Activated T-cell treated with anti-CD3 and anti-CD28 coated beads, Interleukin-2, amount 50 U/mL, for 4 hours (primary cell): ENCODE measurements around the gene SLC7A14. TPM values are rescaled to one million over a fixed set of nuclear protein-coding genes. Genes with fewer than 3 reads are reported as not detected.

ENCODE experiments used
- ATAC-seq, 2 donors: fragments of 200-7000 bp; cut with Tn5 transposase; one replicate each; pipeline ENCODE4 v1.10.0; 2021
- DNase-seq: peaks from one replicate; pipeline ENCODE4 v3.0.0-alpha.2; 2020
- H3K27me3 Mint-ChIP-seq: one replicate; pipeline ENCODE4 v1.8.0; 2021; ENCODE audit warnings: low read depth, mixed read lengths
- H3K36me3 Mint-ChIP-seq: one replicate; pipeline ENCODE4 v1.8.0; 2022; ENCODE audit warnings: mixed read lengths; ENCODE audit not compliant: insufficient read depth
- H3K4me1 Mint-ChIP-seq: one replicate; pipeline ENCODE4 v1.8.0; 2021; ENCODE audit warnings: low read depth, mixed read lengths
- H3K4me3 Mint-ChIP-seq: one replicate; pipeline ENCODE4 v1.8.0; 2021; ENCODE audit warnings: mild to moderate bottlenecking, moderate library complexity, mixed read lengths
- H3K9me3 Mint-ChIP-seq: one replicate; pipeline ENCODE4 v1.8.0; 2021; ENCODE audit warnings: mixed read lengths
- total RNA-seq, 3 donors: library from RNA; stranded (reverse); gene quantifications; one replicate each; pipeline ENCODE4 v1.2.1, GENCODE V29; 2021

SLC7A14 gene
- total RNA-seq, 3 donors from 2014 or later, result not detected

DNA sequence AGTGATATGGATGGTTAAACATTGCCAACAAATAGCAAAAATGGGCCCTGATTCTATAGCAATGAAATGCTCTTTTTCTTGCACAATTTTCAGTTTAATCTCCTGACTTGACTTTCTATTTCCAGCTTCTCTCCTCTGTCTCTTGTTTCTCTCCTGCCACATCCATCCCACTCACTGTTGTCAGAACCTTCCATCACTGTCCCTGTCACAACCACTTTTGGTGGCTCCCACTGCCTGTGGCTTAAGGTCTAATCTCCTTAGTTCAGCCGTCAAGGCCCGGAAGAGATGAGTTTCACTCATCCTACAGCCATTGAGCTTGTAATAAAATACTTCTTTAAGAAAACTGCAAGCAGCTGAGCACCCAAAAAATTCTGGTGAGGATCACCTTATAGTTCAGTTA, 19.5 kb downstream of the SLC7A14 start:
- peaks cover 3% of the 10 kb centered on the region for H3K27me3 Mint-ChIP-seq
- ATAC-seq (no peak), DNase-seq (no peak)

GRCh38 chr3:170565495-170565894, 20.4 kb downstream of the SLC7A14 start:
- Mint-ChIP-seq H3K4me1 (peaks cover 8% of the 10 kb centered on the region), H3K36me3 (no peaks in the 10 kb centered on the region)
- no peak for DNase-seq

More for the DNA sequence above, 19.5 kb downstream of the SLC7A14 start:
- H3K4me3 Mint-ChIP-seq, result no peak overlapping the region
- peaks cover 8% of the 10 kb centered on the region for H3K4me1 Mint-ChIP-seq
- H3K36me3 Mint-ChIP-seq, result no peaks in the 10 kb centered on the region
- H3K9me3 Mint-ChIP-seq, result no peaks in the 10 kb centered on the region

DNA sequence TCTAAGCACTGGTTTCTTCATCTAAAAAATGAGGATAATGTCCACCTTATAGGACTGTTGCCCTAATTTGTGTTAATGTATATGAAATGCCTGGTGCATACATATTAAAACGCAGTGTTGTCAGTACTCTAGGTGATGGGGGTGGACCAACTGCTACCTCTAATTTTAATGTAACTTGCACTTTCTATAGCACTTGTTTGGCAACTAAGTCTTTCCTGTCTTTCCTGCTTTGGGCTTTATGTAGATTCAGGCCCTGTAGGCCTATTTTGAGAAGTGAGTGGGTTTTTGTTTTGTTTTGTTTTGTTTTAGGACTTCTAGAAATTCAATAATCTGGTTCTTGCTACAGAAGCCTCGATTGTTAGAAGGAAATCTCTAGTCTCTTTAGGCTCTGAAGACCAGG, 21.2 kb downstream of the SLC7A14 start:
- no peak for ATAC-seq
- DNase-seq, result no peak
- H3K27me3 Mint-ChIP-seq, result peaks cover 3% of the 10 kb centered on the region
- no peaks in the 10 kb centered on the region for H3K36me3 Mint-ChIP-seq
- H3K4me1 Mint-ChIP-seq, result peaks cover 8% of the 10 kb centered on the region
- H3K9me3 Mint-ChIP-seq, result no peaks in the 10 kb centered on the region
- no peak overlapping the region for H3K4me3 Mint-ChIP-seq

More at GRCh38 chr3:170565495-170565894, 20.4 kb downstream of the SLC7A14 start:
- ATAC-seq, result no peak
- Mint-ChIP-seq H3K9me3 (no peaks in the 10 kb centered on the region), H3K27me3 (peaks cover 3% of the 10 kb centered on the region), H3K4me3 (no peak overlapping the region)

DNA sequence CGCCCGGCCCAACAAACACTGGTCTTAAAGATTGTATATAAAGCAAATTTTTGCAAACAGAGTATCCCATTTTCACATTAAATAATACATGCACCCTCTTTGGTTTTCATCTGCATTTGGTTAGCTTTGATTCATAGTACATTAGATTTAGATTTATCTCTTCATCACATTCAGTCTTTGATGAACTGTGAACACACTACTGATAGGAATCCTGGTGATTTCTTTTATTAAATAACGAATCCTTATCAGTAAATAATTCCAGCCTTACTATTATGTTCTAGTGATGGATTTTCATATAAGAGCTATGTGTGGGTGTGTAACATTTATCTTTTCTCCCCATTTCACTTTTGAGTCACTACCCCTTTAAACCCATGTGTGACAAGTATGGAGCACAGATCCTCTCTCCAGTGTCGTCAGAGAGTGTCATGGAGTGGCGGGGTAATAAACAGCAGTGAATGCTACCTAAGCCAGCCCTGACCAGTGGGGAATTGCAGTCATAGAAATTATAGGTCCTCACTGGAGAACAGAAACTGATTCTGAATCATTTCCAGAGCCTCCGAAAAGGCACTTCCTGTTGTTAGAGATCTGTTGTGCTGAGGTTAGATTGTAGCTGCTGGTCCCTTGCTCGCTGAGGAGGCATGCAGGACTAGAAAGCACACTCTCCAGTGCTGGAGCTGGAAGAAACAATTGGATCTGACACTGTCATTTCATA, 22.0 kb downstream of the SLC7A14 start:
- H3K9me3 Mint-ChIP-seq, result no peaks in the 10 kb centered on the region
- H3K4me3 Mint-ChIP-seq, result no peak overlapping the region
- H3K27me3 Mint-ChIP-seq, result peaks cover 3% of the 10 kb centered on the region
- H3K4me1 Mint-ChIP-seq, result peaks cover 8% of the 10 kb centered on the region
- H3K36me3 Mint-ChIP-seq, result no peaks in the 10 kb centered on the region
- ATAC-seq, result peak; percentile 28 to 66
- no peak for DNase-seq

DNA sequence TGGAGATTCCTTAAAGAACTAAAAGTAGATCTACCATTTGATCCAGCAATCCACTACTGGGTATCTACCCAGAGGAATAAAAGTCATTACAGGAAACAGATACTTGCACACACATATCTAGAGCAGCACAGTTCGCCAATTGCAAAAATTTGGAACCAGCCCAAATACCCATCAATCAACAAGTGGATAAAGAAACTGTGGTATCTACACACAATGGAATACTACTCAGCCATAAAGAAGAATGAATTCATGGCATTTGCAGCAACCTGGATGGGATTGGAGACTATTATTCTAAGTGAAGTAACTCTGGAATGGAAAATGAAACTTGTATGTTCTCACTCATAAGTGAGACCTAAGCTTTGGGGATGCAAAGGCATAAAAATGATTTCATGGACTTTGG, 23.8 kb downstream of the SLC7A14 start:
- no peaks in the 10 kb centered on the region for H3K36me3 Mint-ChIP-seq
- H3K4me3 Mint-ChIP-seq, result no peak overlapping the region
- ATAC-seq, result peak in 1 of 2 donors; percentile 18
- DNase-seq, result no peak
- H3K4me1 Mint-ChIP-seq, result peaks cover 8% of the 10 kb centered on the region
- peaks cover 8% of the 10 kb centered on the region for H3K27me3 Mint-ChIP-seq
- H3K9me3 Mint-ChIP-seq, result no peaks in the 10 kb centered on the region

GRCh38 chr3:170560717-170561382, 25.0 kb downstream of the SLC7A14 start:
- ATAC-seq (no peak), DNase-seq (no peak)
- Mint-ChIP-seq H3K9me3 (no peaks in the 10 kb centered on the region), H3K36me3 (no peaks in the 10 kb centered on the region), H3K4me3 (no peak overlapping the region), H3K4me1 (peaks cover 8% of the 10 kb centered on the region), H3K27me3 (peaks cover 8% of the 10 kb centered on the region)

- Mint-ChIP-seq H3K36me3 (no peaks in the 10 kb centered on the region), H3K27me3 (peaks cover 8% of the 10 kb centered on the region), H3K4me1 (peaks cover 8% of the 10 kb centered on the region), H3K4me3 (no peak overlapping the region), H3K9me3 (no peaks in the 10 kb centered on the region)
- DNase-seq (no peak), ATAC-seq (no peak)
Measured at GRCh38 chr3:170560296-170560695, 25.6 kb downstream of the SLC7A14 start.

GRCh38 chr3:170558427-170558826, 27.4 kb downstream of the SLC7A14 start:
- Mint-ChIP-seq H3K4me1 (no peaks in the 10 kb centered on the region), H3K36me3 (no peaks in the 10 kb centered on the region), H3K4me3 (no peak overlapping the region), H3K27me3 (peaks cover 14% of the 10 kb centered on the region), H3K9me3 (no peaks in the 10 kb centered on the region)
- DNase-seq, result no peak
- no peak for ATAC-seq

GRCh38 chr3:170555329-170555728, 30.5 kb downstream of the SLC7A14 start:
- peaks cover 10% of the 10 kb centered on the region for H3K27me3 Mint-ChIP-seq
- no peaks in the 10 kb centered on the region for H3K9me3 Mint-ChIP-seq
- DNase-seq, result no peak
- ATAC-seq, result no peak
- no peak overlapping the region for H3K4me3 Mint-ChIP-seq
- no peaks in the 10 kb centered on the region for H3K36me3 Mint-ChIP-seq
- no peaks in the 10 kb centered on the region for H3K4me1 Mint-ChIP-seq

GRCh38 chr3:170553788-170554757, 31.8 kb downstream of the SLC7A14 start:
- DNase-seq (no peak), ATAC-seq (no peak)
- no peaks in the 10 kb centered on the region for H3K9me3 Mint-ChIP-seq
- no peaks in the 10 kb centered on the region for H3K4me1 Mint-ChIP-seq
- no peak overlapping the region for H3K4me3 Mint-ChIP-seq
- H3K27me3 Mint-ChIP-seq, result peaks cover 12% of the 10 kb centered on the region
- no peaks in the 10 kb centered on the region for H3K36me3 Mint-ChIP-seq

DNA sequence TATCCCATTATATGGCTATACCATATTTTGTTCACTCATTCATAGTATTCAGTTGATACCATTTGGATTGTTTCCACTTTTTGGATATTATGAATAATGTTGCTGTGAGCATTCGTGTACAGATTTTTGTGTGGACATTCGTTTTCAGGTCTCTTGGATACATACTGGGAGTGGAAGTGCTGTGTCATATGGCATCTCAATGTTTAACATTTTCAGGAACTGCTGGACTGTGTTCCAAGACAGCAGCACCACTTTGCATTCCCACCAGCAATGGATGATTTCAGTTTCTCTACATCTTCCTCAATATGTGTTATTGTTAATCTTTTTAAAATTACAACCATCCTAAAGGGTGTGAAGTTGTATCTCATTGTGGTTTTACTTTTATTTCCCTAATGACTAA, 34.6 kb downstream of the SLC7A14 start:
- H3K4me3 Mint-ChIP-seq, result no peak overlapping the region
- H3K27me3 Mint-ChIP-seq, result peaks cover 9% of the 10 kb centered on the region
- H3K36me3 Mint-ChIP-seq, result no peaks in the 10 kb centered on the region
- no peaks in the 10 kb centered on the region for H3K9me3 Mint-ChIP-seq
- no peaks in the 10 kb centered on the region for H3K4me1 Mint-ChIP-seq
- DNase-seq, result no peak
- no peak for ATAC-seq

- H3K36me3 Mint-ChIP-seq, result no peaks in the 10 kb centered on the region
Measured at GRCh38 chr3:170542704-170543103, 43.2 kb downstream of the SLC7A14 start.

GRCh38 chr3:170539897-170540296, 46.0 kb downstream of the SLC7A14 start:
- H3K4me3 Mint-ChIP-seq, result no peak overlapping the region
- no peaks in the 10 kb centered on the region for H3K9me3 Mint-ChIP-seq
- no peak for ATAC-seq
- H3K4me1 Mint-ChIP-seq, result no peaks in the 10 kb centered on the region
- DNase-seq, result no peak
- no peaks in the 10 kb centered on the region for H3K36me3 Mint-ChIP-seq
- H3K27me3 Mint-ChIP-seq, result peaks cover 20% of the 10 kb centered on the region

More at GRCh38 chr3:170542704-170543103, 43.2 kb downstream of the SLC7A14 start:
- no peaks in the 10 kb centered on the region for H3K9me3 Mint-ChIP-seq
- no peaks in the 10 kb centered on the region for H3K4me1 Mint-ChIP-seq
- ATAC-seq (no peak), DNase-seq (no peak)
- H3K4me3 Mint-ChIP-seq, result no peak overlapping the region
- H3K27me3 Mint-ChIP-seq, result peaks cover 19% of the 10 kb centered on the region

GRCh38 chr3:170536712-170537111, 49.2 kb downstream of the SLC7A14 start:
- Mint-ChIP-seq H3K9me3 (no peaks in the 10 kb centered on the region), H3K27me3 (peaks cover 18% of the 10 kb centered on the region), H3K4me3 (no peak overlapping the region), H3K36me3 (no peaks in the 10 kb centered on the region), H3K4me1 (no peaks in the 10 kb centered on the region)
- ATAC-seq, result no peak
- no peak for DNase-seq
